HL-60 (cell line): ENCODE data around the gene CACNA1C.

Experiments used
- DNase-seq, 2 experiments: peaks; one replicate each; pipeline ENCODE4 v3.0.0-alpha.2; 2010 to 2020; ENCODE audit warnings: low read depth in 1 of 2, low spot score in 1 of 2
- H3K27ac ChIP-seq: fragments of 250-450 bp; sonication (Bioruptor Pico); replicated peaks from 2 replicates; pipeline ENCODE4 v1.5.1; 2020; ENCODE audit warnings: mild to moderate bottlenecking, moderate library complexity
- H3K27me3 ChIP-seq: fragments of 250-450 bp; sonication (Bioruptor Pico); 2 replicates; pipeline ENCODE4 v1.5.1; 2021; ENCODE audit warnings: mild to moderate bottlenecking, moderate library complexity; ENCODE audit not compliant: insufficient read depth, poor library complexity, severe bottlenecking
- H3K4me3 ChIP-seq: replicated peaks from 2 replicates; pipeline ENCODE4 v1.5.1; 2011; ENCODE audit warnings: mild to moderate bottlenecking, control low read depth, low read length; ENCODE audit not compliant: insufficient read depth
- CTCF ChIP-seq: IDR thresholded peaks from one replicate; pipeline ENCODE4 v1.5.1; 2011; ENCODE audit warnings: low read length, control low read depth, inconsistent platforms; ENCODE audit not compliant: insufficient read depth
- GABPA ChIP-seq: IDR thresholded peaks from 2 replicates; pipeline ENCODE4 v1.6.1; 2012; ENCODE audit warnings: low read depth
- POLR2AphosphoS5 ChIP-seq: IDR thresholded peaks from 2 replicates; pipeline ENCODE4 v1.6.1; 2012; ENCODE audit warnings: low read depth
- REST ChIP-seq: IDR thresholded peaks from 2 replicates; pipeline ENCODE4 v1.6.1; 2012; ENCODE audit warnings: low read depth; ENCODE audit not compliant: insufficient replicate concordance
- SPI1 ChIP-seq: IDR thresholded peaks from 2 replicates; pipeline ENCODE4 v1.6.1; 2012; ENCODE audit warnings: low read depth, mild to moderate bottlenecking, borderline replicate concordance

Gene CACNA1C

GRCh38 chr12:2076196-2076570 is 23.4 kb downstream of the CACNA1C start:
- Histone ChIP-seq H3K4me3 (no peak overlapping the region), H3K27me3 (no peaks in the 10 kb centered on the region), H3K27ac (no peak overlapping the region)
- DNase-seq = no peak
- TF ChIP-seq SPI1 (no peak), GABPA (no peak), POLR2AphosphoS5 (no peak), CTCF (no peak), REST (no peak)

- DNase-seq = no peak
- no peak overlapping the region for H3K4me3 ChIP-seq
- no peak overlapping the region for H3K27ac ChIP-seq
- no peaks in the 10 kb centered on the region for H3K27me3 ChIP-seq
- TF ChIP-seq POLR2AphosphoS5 (no peak), CTCF (no peak), SPI1 (no peak), REST (no peak), GABPA (no peak)
These were observed 23.9 kb downstream of the CACNA1C start for GRCh38 chr12:2076728-2077127.

- Histone ChIP-seq H3K27me3 (no peaks in the 10 kb centered on the region), H3K4me3 (no peak overlapping the region), H3K27ac (no peak overlapping the region)
- TF ChIP-seq GABPA = no peak
- TF ChIP-seq SPI1 = no peak
- no peak for TF ChIP-seq REST
- TF ChIP-seq CTCF = no peak
- no peak for TF ChIP-seq POLR2AphosphoS5
- no peak for DNase-seq
These were observed 27.8 kb downstream of the CACNA1C start for GRCh38 chr12:2080604-2081003.
